SH-SY5Y (cell line): ENCODE data around the gene MAP3K20.

Source experiments
- GATA2 ChIP-seq: IDR thresholded peaks from 2 replicates; pipeline ENCODE4 v1.6.1; 2011; ENCODE audit warnings: mild to moderate bottlenecking, low read depth, low read length
- GATA3 ChIP-seq: IDR thresholded peaks from 2 replicates; pipeline ENCODE4 v1.6.1; 2011; ENCODE audit warnings: low read depth, mild to moderate bottlenecking, low read length, moderate library complexity

- TF ChIP-seq GATA3 (no peak), GATA2 (no peak)
Observed at GRCh38 chr2:173192071-173192470, 116.4 kb downstream of the MAP3K20 start.
